K562 (cell line): ENCODE data around the gene GLIS1. TPM values are rescaled to one million over a fixed set of nuclear protein-coding genes. Genes with fewer than 3 reads are reported as not detected.
A peak's percentile ranks its signal among the peaks of the same experiment; 100 is the strongest.

Source experiments
- DNMT1 ChIP-seq: fragments of 450-650 bp; IDR thresholded peaks from 2 replicates; pipeline ENCODE4 v1.6.1; 2016; ENCODE audit warnings: antibody characterized with exemption, mild to moderate bottlenecking
- ELF4 ChIP-seq: fragments of 450-650 bp; formaldehyde crosslinking; IDR thresholded peaks from 2 replicates; pipeline ENCODE4 v1.4.0; 2022; ENCODE audit warnings: missing genetic modification characterization
- HOXB6 ChIP-seq: fragments of 250-450 bp; sonication (Bioruptor Pico); IDR thresholded peaks from 2 replicates; pipeline ENCODE4 v1.5.1; 2022; ENCODE audit warnings: mild to moderate bottlenecking, borderline replicate concordance
- JUND ChIP-seq, 2 experiments: IDR thresholded peaks; 2 replicates in 1 of 2; 3 replicates in 1 of 2; pipeline ENCODE4 v1.6.1; 2011; ENCODE audit warnings: borderline replicate concordance in 2 of 2, low read depth in 2 of 2, low read length in 2 of 2, improper control_type of control experiment in 1 of 2, missing biosample characterization in 1 of 2, missing genetic modification characterization in 1 of 2, missing genetic modification reagents in 1 of 2
- KLF6 ChIP-seq: fragments of 250-450 bp; sonication (Bioruptor Pico); IDR thresholded peaks from 2 replicates; pipeline ENCODE4 v1.4.0; 2020; ENCODE audit warnings: mild to moderate bottlenecking, moderate library complexity, borderline replicate concordance
- NONO ChIP-seq, 2 experiments: fragments of 200-400 bp in 1 of 2; fragments of 450-650 bp in 1 of 2; formaldehyde crosslinking in 1 of 2; IDR thresholded peaks; 2 replicates each; pipeline ENCODE4 v1.6.1; 2017; ENCODE audit warnings: low read depth in 2 of 2, mild to moderate bottlenecking in 2 of 2, moderate library complexity in 2 of 2, low read length in 1 of 2
- NR2C2 ChIP-seq, 2 experiments: fragments of 200-800 bp in 1 of 2; sonication (Bioruptor generic) in 1 of 2; sonication (generic) in 1 of 2; formaldehyde crosslinking in 1 of 2; IDR thresholded peaks; 2 replicates each; pipeline versions ENCODE4 v1.6.1 to v1.8.0; 2016 to 2022; ENCODE audit warnings: mild to moderate bottlenecking in 1 of 2, missing compliant biosample characterization in 1 of 2, missing genetic modification characterization in 1 of 2, missing genetic modification reagents in 1 of 2
- NRF1 ChIP-seq, 2 experiments: fragments of 450-650 bp; IDR thresholded peaks in 1 of 2; conservative IDR thresholded peaks in 1 of 2; 2 replicates each; pipeline ENCODE4 v1.6.1; 2014; ENCODE audit warnings: mild to moderate bottlenecking in 2 of 2
- POLR2AphosphoS2 ChIP-seq: IDR thresholded peaks from 2 replicates; pipeline ENCODE4 v1.6.1; 2012; ENCODE audit warnings: low read length, improper control_type of control experiment
- POLR3A ChIP-seq: IDR thresholded peaks from 2 replicates; pipeline ENCODE4 v1.6.1; 2011; ENCODE audit warnings: borderline replicate concordance, mild to moderate bottlenecking, moderate library complexity; ENCODE audit not compliant: insufficient read length, insufficient read depth; ENCODE audit errors: extremely low read depth
- PURB ChIP-seq: sonication (generic); formaldehyde crosslinking; IDR thresholded peaks from 2 replicates; pipeline ENCODE4 v1.9.0; 2021; ENCODE audit warnings: low read depth, mild to moderate bottlenecking, missing genetic modification reagents
- SRSF9 ChIP-seq: fragments of 200-400 bp; formaldehyde crosslinking; IDR thresholded peaks from 2 replicates; pipeline ENCODE4 v1.6.1; 2017; ENCODE audit warnings: low read depth, low read length, borderline replicate concordance
- STAT5B ChIP-seq: fragments of 250-450 bp; sonication (Bioruptor Pico); IDR thresholded peaks from 2 replicates; pipeline ENCODE4 v1.8.0; 2021; ENCODE audit warnings: mild to moderate bottlenecking, inconsistent platforms
- TEAD4 ChIP-seq, 2 experiments: sonication (generic) in 1 of 2; formaldehyde crosslinking in 1 of 2; IDR thresholded peaks; 2 replicates each; pipeline versions ENCODE4 v1.6.1 to v1.8.0; 2012 to 2022; ENCODE audit warnings: borderline replicate concordance in 1 of 2, inconsistent platforms in 1 of 2, low read length in 1 of 2, mild to moderate bottlenecking in 1 of 2, missing genetic modification reagents in 1 of 2
- TRIM25 ChIP-seq: fragments of 450-650 bp; IDR thresholded peaks from 2 replicates; pipeline ENCODE4 v1.7.0; 2016; ENCODE audit warnings: borderline replicate concordance
- TRIM28 ChIP-seq: fragments of 450-650 bp; IDR thresholded peaks from 2 replicates; pipeline ENCODE4 v1.6.1; 2017
- USF1 ChIP-seq: sonication (generic); formaldehyde crosslinking; IDR thresholded peaks from 2 replicates; pipeline ENCODE4 v1.9.0; 2022; ENCODE audit warnings: mild to moderate bottlenecking, missing genetic modification reagents
- ZFP30 ChIP-seq: fragments of 250-450 bp; sonication (Bioruptor Pico); IDR thresholded peaks from 2 replicates; pipeline ENCODE4 v1.8.0; 2022; ENCODE audit warnings: moderate library complexity, mild to moderate bottlenecking, inconsistent platforms, borderline replicate concordance
- ZNF282 ChIP-seq: sonication (generic); formaldehyde crosslinking; IDR thresholded peaks from 2 replicates; pipeline ENCODE4 v1.8.1; 2023; ENCODE audit warnings: missing genetic modification reagents
- ZNF444 ChIP-seq: fragments of 250-450 bp; sonication (Bioruptor Pico); IDR thresholded peaks from 2 replicates; pipeline ENCODE4 v1.4.0; 2020; ENCODE audit warnings: mild to moderate bottlenecking, moderate library complexity
- ZNF507 ChIP-seq: conservative IDR thresholded peaks from 2 replicates; pipeline ENCODE4 v1.6.1; 2017; ENCODE audit warnings: missing genetic modification characterization, missing compliant biosample characterization
- polyA plus RNA-seq, 8 experiments: library from polyadenylated mRNA; depleted of rRNA in 4 of 8; stranded (reverse) in 5 of 8; unstranded in 3 of 8; fragments of >200 nt; fragmentation: Nextera tagmentation in 2 of 8; fragmentation: Illumina TruSeq in 1 of 8; extraction: Ambion mirVana in 2 of 8; extraction: Trizol in 1 of 8; gene quantifications; 2 replicates each; pipeline versions ENCODE4 v1.2.1 to v1.2.3, GENCODE V29; 2011 to 2014; ENCODE audit warnings: inconsistent platforms in 1 of 8, missing spikeins in 1 of 8
- total RNA-seq, 7 experiments: library from RNA; depleted of rRNA in 6 of 7; stranded (reverse); fragments of >200 nt in 6 of 7; fragmentation: Illumina TruSeq in 2 of 7; extraction: Trizol in 2 of 7; gene quantifications; 2 replicates each; pipeline versions ENCODE4 v1.2.1 to v1.2.3, GENCODE V29; 2011 to 2021; ENCODE audit warnings: low replicate concordance in 1 of 7
- TF ChIP-seq, protein P1 (sequence below): fragments of 250-450 bp; sonication (Bioruptor Pico); IDR thresholded peaks from 2 replicates; pipeline ENCODE4 v1.9.0; 2021; ENCODE audit warnings: mild to moderate bottlenecking
- TF ChIP-seq, protein P2 (sequence below): fragments of 450-650 bp; formaldehyde crosslinking; IDR thresholded peaks from 2 replicates; pipeline ENCODE4 v1.4.0; 2020; ENCODE audit warnings: mild to moderate bottlenecking

Gene GLIS1
- total and polyA plus RNA-seq, 9 of the 15 experiments (the other 6 are each of a cell fraction or from before 2014, with no cell fraction given), result not detected

DNA sequence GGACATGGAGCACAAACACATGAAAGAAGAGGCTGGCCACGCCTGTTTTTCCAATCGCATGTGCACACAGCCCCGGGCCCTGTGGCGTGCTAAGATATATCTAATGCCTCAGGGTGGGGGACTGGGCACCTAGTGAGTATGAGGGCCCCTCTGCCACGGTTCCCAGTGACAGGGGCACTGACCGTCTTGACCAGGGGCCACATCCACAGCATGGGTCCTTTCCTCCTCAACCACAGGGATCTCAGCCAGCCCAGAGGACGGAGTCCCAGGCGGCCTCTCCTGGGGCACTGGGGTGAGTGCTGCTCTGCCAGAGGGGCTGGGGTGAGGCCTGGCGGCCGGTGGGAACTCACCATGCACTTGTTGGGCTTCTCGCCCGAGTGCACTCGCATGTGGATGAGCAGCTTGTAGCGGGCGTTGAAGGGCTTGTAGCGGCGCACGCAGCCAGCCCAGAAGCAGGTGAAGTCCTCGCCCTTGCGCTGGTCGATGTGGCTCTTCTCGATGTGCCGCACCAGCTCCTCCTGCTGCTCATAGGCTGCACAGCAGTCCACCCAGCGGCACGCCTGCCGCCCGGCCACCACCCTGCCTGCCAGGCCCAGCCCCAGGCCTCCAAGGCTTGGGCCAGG, 145.1 kb downstream of the GLIS1 start (continued):
- TF ChIP-seq POLR2AphosphoS2, result no peak
- no peak for TF ChIP-seq ZFP30
- no peak for TF ChIP-seq PURB (CRISPR knock-in tag)
- 0 out of 2 replicates have a peak, but pooled peaks have one; percentile 6 for TF ChIP-seq JUND (IDR thresholded peaks at IDR 0.05; ENCODE audit: borderline replicate concordance, low read depth, low read length)
- TF ChIP-seq JUND (tag; IDR thresholded peaks at IDR 0.05; ENCODE audit: borderline replicate concordance, low read depth, low read length), result no peak
- no peak for TF ChIP-seq TEAD4 (IDR thresholded peaks at IDR 0.05; ENCODE audit: low read length)
- no peak for TF ChIP-seq TEAD4 (CRISPR knock-in tag; IDR thresholded peaks at IDR 0.05; ENCODE audit: borderline replicate concordance)
- TF ChIP-seq ZNF507 (tag), result no peak
- TF ChIP-seq POLR3A, result no peak
- TF ChIP-seq NRF1 (conservative IDR thresholded peaks at IDR 0.05 in 1 of 2, IDR thresholded peaks at IDR 0.05 in 1 of 2), result peak; percentile 60 to 63
- TF ChIP-seq NONO (IDR thresholded peaks at IDR 0.05; ENCODE audit: low read depth in 2 of 2, low read length in 1 of 2), result no peak
- TF ChIP-seq TRIM25, result no peak
- TF ChIP-seq USF1 (CRISPR knock-in tag), result no peak
- no peak for TF ChIP-seq ZNF282
- TF ChIP-seq HOXB6 (CRISPR knock-in tag), result no peak
- no peak for TF ChIP-seq TRIM28
- TF ChIP-seq, protein P1, sequence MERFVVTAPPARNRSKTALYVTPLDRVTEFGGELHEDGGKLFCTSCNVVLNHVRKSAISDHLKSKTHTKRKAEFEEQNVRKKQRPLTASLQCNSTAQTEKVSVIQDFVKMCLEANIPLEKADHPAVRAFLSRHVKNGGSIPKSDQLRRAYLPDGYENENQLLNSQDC (CRISPR knock-in tag), result no peak
- TF ChIP-seq ZNF444 (CRISPR knock-in tag), result no peak
- TF ChIP-seq, protein P2, sequence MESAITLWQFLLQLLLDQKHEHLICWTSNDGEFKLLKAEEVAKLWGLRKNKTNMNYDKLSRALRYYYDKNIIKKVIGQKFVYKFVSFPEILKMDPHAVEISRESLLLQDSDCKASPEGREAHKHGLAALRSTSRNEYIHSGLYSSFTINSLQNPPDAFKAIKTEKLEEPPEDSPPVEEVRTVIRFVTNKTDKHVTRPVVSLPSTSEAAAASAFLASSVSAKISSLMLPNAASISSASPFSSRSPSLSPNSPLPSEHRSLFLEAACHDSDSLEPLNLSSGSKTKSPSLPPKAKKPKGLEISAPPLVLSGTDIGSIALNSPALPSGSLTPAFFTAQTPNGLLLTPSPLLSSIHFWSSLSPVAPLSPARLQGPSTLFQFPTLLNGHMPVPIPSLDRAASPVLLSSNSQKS (CRISPR knock-in tag), result no peak
- TF ChIP-seq KLF6 (CRISPR knock-in tag), result no peak
- TF ChIP-seq STAT5B, result no peak
- TF ChIP-seq SRSF9, result no peak
- no peak for TF ChIP-seq ELF4 (CRISPR knock-in tag)
- no peak for TF ChIP-seq NR2C2 (CRISPR knock-in tag; IDR thresholded peaks at IDR 0.05)
- TF ChIP-seq NR2C2 (tag; IDR thresholded peaks at IDR 0.05), result no peak
- no peak for TF ChIP-seq DNMT1
